ENCODE results near the gene AP1S3. TPM values are rescaled to one million over a fixed set of nuclear protein-coding genes. Genes with fewer than 3 reads are reported as not detected.
"Not testable (repeated sequence)": the region's sequence is repeated elsewhere in the genome, so short reads cannot be mapped to it uniquely, and the experiment has no call there.

AP1S3 gene
- total RNA-seq (under 1 TPM; 0.17 to 0.84 (median 0.29) TPM), polyA plus RNA-seq (0.18 TPM)
- long read RNA-seq, donor 1, result 0 reads
- long read RNA-seq, donor 2, result 0 reads
- long read RNA-seq, donor 3, result 0 reads
- long read RNA-seq, donor 4, result 0 reads

GRCh38 chr2:223837287-223838061 lies at the start of gene AP1S3:
Gene AP1S3 (minus strand): TSS chr2:223837582. CDS start chr2:223837450, 132 bp downstream.
- Histone ChIP-seq H3K27me3 (ENCODE audit: control insufficient read depth, insufficient read depth) (no peaks in the 10 kb centered on the region), H3K9me3 (ENCODE audit: control insufficient read depth, low read length) (no peaks in the 10 kb centered on the region), H3K4me1 (ENCODE audit: control insufficient read depth, insufficient read depth, low read length) (no peaks in the 10 kb centered on the region), H3K4me3 (ENCODE audit: low read length) (peak within 1 kb of the TSS; percentile 82), H3K27ac (ENCODE audit: low read length) (no peak within 1 kb of the TSS)
- under 1% methylated on average over 82 of the region's 82 CpGs for WGBS
- DNase-seq (peak; percentile 59 to 81 (median 78)), ATAC-seq (peak; percentile 91 to 92)
- intact Hi-C loops (cut with DNase I), result no loop called here

- Histone ChIP-seq H3K9me3 (ENCODE audit: control insufficient read depth, low read length) (no peaks in the 10 kb centered on the region), H3K4me1 (ENCODE audit: control insufficient read depth, insufficient read depth, low read length) (no peaks in the 10 kb centered on the region), H3K4me3 (ENCODE audit: low read length) (no peak overlapping the region), H3K27me3 (ENCODE audit: control insufficient read depth, insufficient read depth) (no peaks in the 10 kb centered on the region), H3K27ac (ENCODE audit: low read length) (no peak overlapping the region)
- 80% methylated on average over 5 of the region's 5 CpGs for WGBS
- no peak for ATAC-seq
- intact Hi-C loops (cut with DNase I), result no loop called here
- DNase-seq, result no peak
These were observed 49.7 kb upstream of the AP1S3 start for GRCh38 chr2:223887127-223887526.

GRCh38 chr2:223886726-223887125 lies 49.3 kb upstream of the AP1S3 start:
- under 1% methylated on average over 2 of the region's 2 CpGs for WGBS
- H3K4me3 ChIP-seq (ENCODE audit: low read length), result no peak overlapping the region
- no peaks in the 10 kb centered on the region for H3K4me1 ChIP-seq (ENCODE audit: control insufficient read depth, insufficient read depth, low read length)
- no peaks in the 10 kb centered on the region for H3K27me3 ChIP-seq (ENCODE audit: control insufficient read depth, insufficient read depth)
- H3K9me3 ChIP-seq (ENCODE audit: control insufficient read depth, low read length), result no peaks in the 10 kb centered on the region
- H3K27ac ChIP-seq (ENCODE audit: low read length), result no peak overlapping the region
- intact Hi-C loops (cut with DNase I), result no loop called here
- ATAC-seq, result no peak
- no peak for DNase-seq

- ATAC-seq, result no peak
These were observed 47.0 kb upstream of the AP1S3 start for GRCh38 chr2:223884399-223884798.

GRCh38 chr2:223882715-223883114 lies 45.3 kb upstream of the AP1S3 start:
- Histone ChIP-seq H3K27ac (ENCODE audit: low read length) (no peak overlapping the region), H3K4me1 (ENCODE audit: control insufficient read depth, insufficient read depth, low read length) (no peaks in the 10 kb centered on the region), H3K27me3 (ENCODE audit: control insufficient read depth, insufficient read depth) (no peaks in the 10 kb centered on the region), H3K9me3 (ENCODE audit: control insufficient read depth, low read length) (no peaks in the 10 kb centered on the region), H3K4me3 (ENCODE audit: low read length) (no peak overlapping the region)
- 99% methylated on average over 5 of the region's 5 CpGs for WGBS
- no peak for DNase-seq
- no peak for ATAC-seq
- intact Hi-C loops (cut with DNase I), result no loop called here

More at GRCh38 chr2:223884399-223884798, 47.0 kb upstream of the AP1S3 start:
- H3K27me3 ChIP-seq (ENCODE audit: control insufficient read depth, insufficient read depth), result no peaks in the 10 kb centered on the region
- intact Hi-C loops (cut with DNase I), result no loop called here
- 88% methylated on average over 3 of the region's 3 CpGs for WGBS
- no peak for DNase-seq
- H3K4me1 ChIP-seq (ENCODE audit: control insufficient read depth, insufficient read depth, low read length), result no peaks in the 10 kb centered on the region
- H3K27ac ChIP-seq (ENCODE audit: low read length), result no peak overlapping the region
- no peak overlapping the region for H3K4me3 ChIP-seq (ENCODE audit: low read length)
- no peaks in the 10 kb centered on the region for H3K9me3 ChIP-seq (ENCODE audit: control insufficient read depth, low read length)

- 71% methylated on average over 4 of the region's 4 CpGs for WGBS
- no peak overlapping the region for H3K4me3 ChIP-seq (ENCODE audit: low read length)
- intact Hi-C loops (cut with DNase I), result no loop called here
- H3K4me1 ChIP-seq (ENCODE audit: control insufficient read depth, insufficient read depth, low read length), result no peaks in the 10 kb centered on the region
- no peak for ATAC-seq
- DNase-seq, result no peak
- H3K27me3 ChIP-seq (ENCODE audit: control insufficient read depth, insufficient read depth), result no peaks in the 10 kb centered on the region
- no peaks in the 10 kb centered on the region for H3K9me3 ChIP-seq (ENCODE audit: control insufficient read depth, low read length)
- no peak overlapping the region for H3K27ac ChIP-seq (ENCODE audit: low read length)
These were observed 43.4 kb upstream of the AP1S3 start for GRCh38 chr2:223880796-223881195.

GRCh38 chr2:223877721-223878410 lies 40.5 kb upstream of the AP1S3 start:
- Histone ChIP-seq H3K4me3 (ENCODE audit: low read length) (no peak overlapping the region), H3K27me3 (ENCODE audit: control insufficient read depth, insufficient read depth) (no peaks in the 10 kb centered on the region), H3K27ac (ENCODE audit: low read length) (no peak overlapping the region), H3K9me3 (ENCODE audit: control insufficient read depth, low read length) (no peaks in the 10 kb centered on the region), H3K4me1 (ENCODE audit: control insufficient read depth, insufficient read depth, low read length) (no peaks in the 10 kb centered on the region)
- ATAC-seq (no peak), DNase-seq (no peak)
- intact Hi-C loops (cut with DNase I), result no loop called here
- 91% methylated on average over 6 of the region's 6 CpGs for whole genome bisulfite sequencing

GRCh38 chr2:223873672-223874071 lies 36.3 kb upstream of the AP1S3 start:
- ATAC-seq, result no peak
- intact Hi-C loops (cut with DNase I), result no loop called here
- Histone ChIP-seq H3K4me1 (ENCODE audit: control insufficient read depth, insufficient read depth, low read length) (no peaks in the 10 kb centered on the region), H3K27me3 (ENCODE audit: control insufficient read depth, insufficient read depth) (no peaks in the 10 kb centered on the region), H3K4me3 (ENCODE audit: low read length) (no peak overlapping the region), H3K9me3 (ENCODE audit: control insufficient read depth, low read length) (no peaks in the 10 kb centered on the region), H3K27ac (ENCODE audit: low read length) (no peak overlapping the region)
- DNase-seq, result no peak
- 96% methylated on average over 3 of the region's 3 CpGs for WGBS

GRCh38 chr2:223872772-223873171 lies 35.4 kb upstream of the AP1S3 start:
- H3K27me3 ChIP-seq (ENCODE audit: control insufficient read depth, insufficient read depth); H3K4me1 ChIP-seq (ENCODE audit: control insufficient read depth, insufficient read depth, low read length); H3K9me3 ChIP-seq (ENCODE audit: control insufficient read depth, low read length); ATAC-seq; H3K4me3 ChIP-seq (ENCODE audit: low read length); DNase-seq; H3K27ac ChIP-seq (ENCODE audit: low read length); intact Hi-C loops (cut with DNase I): not testable (repeated sequence)
- WGBS, result 94% methylated on average over 2 of the region's 2 CpGs

- ATAC-seq; intact Hi-C loops (cut with DNase I); H3K4me3 ChIP-seq (ENCODE audit: low read length); H3K27ac ChIP-seq (ENCODE audit: low read length); H3K9me3 ChIP-seq (ENCODE audit: control insufficient read depth, low read length); H3K4me1 ChIP-seq (ENCODE audit: control insufficient read depth, insufficient read depth, low read length); DNase-seq; H3K27me3 ChIP-seq (ENCODE audit: control insufficient read depth, insufficient read depth): not testable (repeated sequence)
- WGBS, result 90% methylated on average over 12 of the region's 12 CpGs
These were observed 34.3 kb upstream of the AP1S3 start for GRCh38 chr2:223871661-223872060.

- ATAC-seq (no peak), DNase-seq (no peak)
- 93% methylated on average over 7 of the region's 7 CpGs for WGBS
- intact Hi-C loops (cut with DNase I), result no loop called here
- Histone ChIP-seq H3K27ac (ENCODE audit: low read length) (no peak overlapping the region), H3K9me3 (ENCODE audit: control insufficient read depth, low read length) (no peaks in the 10 kb centered on the region), H3K4me1 (ENCODE audit: control insufficient read depth, insufficient read depth, low read length) (no peaks in the 10 kb centered on the region), H3K27me3 (ENCODE audit: control insufficient read depth, insufficient read depth) (no peaks in the 10 kb centered on the region), H3K4me3 (ENCODE audit: low read length) (no peak overlapping the region)
These were observed 33.6 kb upstream of the AP1S3 start for GRCh38 chr2:223870840-223871611.
